Spleen (tissue), 11 donors: ENCODE results near the gene MPZL2. TPM values are rescaled to one million over a fixed set of nuclear protein-coding genes. Genes with fewer than 3 reads are reported as not detected.

Source experiments
- DNase-seq: peaks from one replicate; pipeline ENCODE4 v3.0.0-alpha.2; 2020
- H3K27ac ChIP-seq, 8 donors: fragments of 200-600 bp; sonication (generic) in 7 of 8; 1 replicate in 4 of 8; 2 replicates in 4 of 8; pipeline versions ENCODE4 v1.5.0 to v1.8.0; 2016 to 2021; ENCODE audit warnings: inconsistent platforms in 4 of 8, mild to moderate bottlenecking in 4 of 8, moderate library complexity in 1 of 8
- H3K27me3 ChIP-seq, 7 donors: fragments of 200-600 bp; sonication (generic) in 6 of 7; replicated peaks in 1 of 7; 1 replicate in 4 of 7; 2 replicates in 3 of 7; pipeline versions ENCODE4 v1.5.0 to v1.8.0; 2016 to 2021; ENCODE audit warnings: inconsistent platforms in 3 of 7, mild to moderate bottlenecking in 1 of 7
- H3K36me3 ChIP-seq, 6 donors: fragments of 200-600 bp; sonication (generic) in 5 of 6; 1 replicate in 4 of 6; 2 replicates in 2 of 6; pipeline versions ENCODE4 v1.5.0 to v1.8.0; 2016 to 2021; ENCODE audit warnings: inconsistent platforms in 2 of 6
- H3K4me1 ChIP-seq, 6 donors: fragments of 200-600 bp; sonication (generic) in 5 of 6; 1 replicate in 3 of 6; 2 replicates in 3 of 6; pipeline versions ENCODE4 v1.5.0 to v1.8.0; 2016 to 2021; ENCODE audit warnings: inconsistent platforms in 3 of 6
- H3K4me3 ChIP-seq, 8 donors: fragments of 200-600 bp; sonication (generic) in 7 of 8; 1 replicate in 4 of 8; 2 replicates in 4 of 8; pipeline versions ENCODE4 v1.5.0 to v1.8.0; 2016 to 2021; ENCODE audit warnings: inconsistent platforms in 4 of 8, mild to moderate bottlenecking in 4 of 8, moderate library complexity in 2 of 8
- H3K9me3 ChIP-seq, 8 donors: fragments of 200-600 bp; sonication (generic) in 7 of 8; 1 replicate in 4 of 8; 2 replicates in 4 of 8; pipeline versions ENCODE4 v1.5.0 to v1.8.0; 2016 to 2021; ENCODE audit warnings: inconsistent platforms in 4 of 8
- POLR2A ChIP-seq, 3 donors: fragments of 450-650 bp; IDR thresholded peaks; one replicate each; pipeline ENCODE4 v1.5.1; 2017; ENCODE audit warnings: antibody characterized with exemption in 3 of 3, mild to moderate bottlenecking in 1 of 3
- POLR2AphosphoS5 ChIP-seq, 3 donors: sonication (generic); formaldehyde crosslinking; IDR thresholded peaks; one replicate each; pipeline ENCODE4 v1.5.1; 2017; ENCODE audit warnings: antibody characterized with exemption in 3 of 3
- WGBS, 5 donors: extraction: QIAGEN DNeasy Blood & Tissue Kit in 3 of 5; methylation state at CpG; one replicate each; pipeline versions ENCODE4 v1.1.5 to v1.1.7; 2013 to 2018; 5-methylcytosine and 5-hydroxymethylcytosine counted together
- intact Hi-C: fragments of 100-400 bp; cut with DNase I; formaldehyde crosslinking; loops from one replicate; pipeline ENCODE4 v1.15.0; 2023; ENCODE audit warnings: low total_unique reads
- polyA plus RNA-seq, 3 donors: library from polyadenylated mRNA; stranded (reverse); fragments of 200-250 nt; gene quantifications; one replicate each; pipeline ENCODE4 v1.2.1, GENCODE V29; 2013
- total RNA-seq, 7 donors: library from RNA; depleted of rRNA in 3 of 7; stranded (reverse); fragments of >200 nt in 3 of 7; fragmentation: NEBNext Ultra II Directional in 4 of 7; extraction: Animal tissue kit (Norgen Biotek cat#: 25700) in 4 of 7; gene quantifications; one replicate each; pipeline versions ENCODE4 v1.1.0 to v1.2.1, GENCODE V29; 2016 to 2021
- TF ChIP-seq, protein P1 (sequence below), 11 experiments: fragments of 200-600 bp in 7 of 11; fragments of 450-650 bp in 4 of 11; sonication (generic) in 4 of 11; IDR thresholded peaks in 8 of 11; conservative IDR thresholded peaks in 3 of 11; 1 replicate in 7 of 11; 2 replicates in 4 of 11; pipeline versions ENCODE4 v1.4.0 to v1.8.0; 2016 to 2021; ENCODE audit warnings: antibody characterized with exemption in 11 of 11, inconsistent platforms in 4 of 11, mild to moderate bottlenecking in 1 of 11
- donor health status: healthy with polysubstance abuse.
- donor health status: DM: no; HTN: no; CAD: no; lungs with moderate emphysema.
- donor health status: DM: no; HTN: no; CAD: no.
- donor health status: Bipolar disorder and iron deficiency.
- donor health status: healthy.
- donor health status: DM: no; HTN: no; CAD: no.
- donor health status: DM: yes; HTN: yes; CAD: no.

MPZL2 gene
- total and polyA plus RNA-seq, 10 donors = 1.6 to 18.4 (median 8.7) TPM

GRCh38 chr11:118263112-118263511, 985 bp downstream of the MPZL2 start:
- Histone ChIP-seq H3K4me1 (peaks cover 0 to 40% (median 21%) of the 10 kb centered on the region in 6 donors), H3K4me3 (peak overlapping the region in 3 of 8 donors; percentile 32 to 59 (median 35)), H3K27ac (no peak overlapping the region), H3K36me3 (no peaks in the 10 kb centered on the region), H3K9me3 (peaks cover 0 to 7% (median 0%) of the 10 kb centered on the region in 8 donors), H3K27me3 (peaks cover 0 to 36% (median 0%) of the 10 kb centered on the region in 7 donors)
- TF ChIP-seq POLR2A (IDR thresholded peaks at IDR 0.05) (no peak), POLR2AphosphoS5 (IDR thresholded peaks at IDR 0.05) (no peak)
- TF ChIP-seq, protein P1, sequence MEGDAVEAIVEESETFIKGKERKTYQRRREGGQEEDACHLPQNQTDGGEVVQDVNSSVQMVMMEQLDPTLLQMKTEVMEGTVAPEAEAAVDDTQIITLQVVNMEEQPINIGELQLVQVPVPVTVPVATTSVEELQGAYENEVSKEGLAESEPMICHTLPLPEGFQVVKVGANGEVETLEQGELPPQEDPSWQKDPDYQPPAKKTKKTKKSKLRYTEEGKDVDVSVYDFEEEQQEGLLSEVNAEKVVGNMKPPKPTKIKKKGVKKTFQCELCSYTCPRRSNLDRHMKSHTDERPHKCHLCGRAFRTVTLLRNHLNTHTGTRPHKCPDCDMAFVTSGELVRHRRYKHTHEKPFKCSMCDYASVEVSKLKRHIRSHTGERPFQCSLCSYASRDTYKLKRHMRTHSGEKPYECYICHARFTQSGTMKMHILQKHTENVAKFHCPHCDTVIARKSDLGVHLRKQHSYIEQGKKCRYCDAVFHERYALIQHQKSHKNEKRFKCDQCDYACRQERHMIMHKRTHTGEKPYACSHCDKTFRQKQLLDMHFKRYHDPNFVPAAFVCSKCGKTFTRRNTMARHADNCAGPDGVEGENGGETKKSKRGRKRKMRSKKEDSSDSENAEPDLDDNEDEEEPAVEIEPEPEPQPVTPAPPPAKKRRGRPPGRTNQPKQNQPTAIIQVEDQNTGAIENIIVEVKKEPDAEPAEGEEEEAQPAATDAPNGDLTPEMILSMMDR (IDR thresholded peaks at IDR 0.05 in 8 of 11, conservative IDR thresholded peaks at IDR 0.05 in 3 of 11) = no peak
- 65 to 74% (median 70%) methylated on average over 4 of the region's 4 CpGs for WGBS, 5 donors
- DNase-seq = no peak
- intact Hi-C loops = no loop called here

- Histone ChIP-seq H3K27ac (no peak overlapping the region), H3K4me3 (no peak overlapping the region), H3K36me3 (no peaks in the 10 kb centered on the region), H3K9me3 (peaks cover 0 to 7% (median 0%) of the 10 kb centered on the region in 8 donors), H3K27me3 (peaks cover 0 to 36% (median 0%) of the 10 kb centered on the region in 7 donors), H3K4me1 (peaks cover 0 to 31% (median 17%) of the 10 kb centered on the region in 6 donors)
- DNase-seq = no peak
- TF ChIP-seq, protein P1 (IDR thresholded peaks at IDR 0.05 in 8 of 11, conservative IDR thresholded peaks at IDR 0.05 in 3 of 11) = no peak
- TF ChIP-seq POLR2A (IDR thresholded peaks at IDR 0.05) (no peak), POLR2AphosphoS5 (IDR thresholded peaks at IDR 0.05) (no peak)
- 79 to 85% (median 83%) methylated on average over 3 of the region's 3 CpGs for WGBS, 5 donors
- intact Hi-C loops = no loop called here
These were observed 3.7 kb downstream of the MPZL2 start for GRCh38 chr11:118260353-118260752.

DNA sequence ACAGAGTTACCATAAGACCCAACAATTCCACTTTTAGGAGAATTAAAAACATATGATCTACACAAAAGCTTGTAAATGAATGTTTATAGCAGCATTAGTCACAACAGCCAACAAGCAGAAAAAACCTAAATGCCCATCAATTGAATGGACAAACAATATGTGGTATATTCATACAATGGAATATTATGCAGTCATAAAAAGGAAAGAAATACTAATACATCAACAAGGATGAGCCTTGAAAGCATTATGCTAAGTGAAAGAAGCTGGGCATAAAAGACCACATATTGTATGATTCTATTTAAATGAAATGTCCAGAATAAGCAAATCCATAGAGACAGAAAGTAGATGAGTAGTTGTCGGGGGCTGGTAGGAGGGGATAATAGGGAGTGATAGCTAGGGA, 5.0 kb downstream of the MPZL2 start:
- H3K4me1 ChIP-seq = peaks cover 0 to 20% (median 13%) of the 10 kb centered on the region in 6 donors
- H3K4me3 ChIP-seq = no peak overlapping the region
- no peak overlapping the region for H3K27ac ChIP-seq
- intact Hi-C loops = no loop called here
- peaks cover 0 to 28% (median 0%) of the 10 kb centered on the region in 7 donors for H3K27me3 ChIP-seq
- no peaks in the 10 kb centered on the region for H3K36me3 ChIP-seq
- peaks cover 0 to 7% (median 0%) of the 10 kb centered on the region in 8 donors for H3K9me3 ChIP-seq
- 96 to 100% (median 98%) methylated on average over 1 of the region's 1 CpG for WGBS, 5 donors
- TF ChIP-seq, protein P1 (IDR thresholded peaks at IDR 0.05 in 8 of 11, conservative IDR thresholded peaks at IDR 0.05 in 3 of 11) = no peak
- TF ChIP-seq POLR2A (IDR thresholded peaks at IDR 0.05) = no peak
- no peak for TF ChIP-seq POLR2AphosphoS5 (IDR thresholded peaks at IDR 0.05)
- no peak for DNase-seq

DNA sequence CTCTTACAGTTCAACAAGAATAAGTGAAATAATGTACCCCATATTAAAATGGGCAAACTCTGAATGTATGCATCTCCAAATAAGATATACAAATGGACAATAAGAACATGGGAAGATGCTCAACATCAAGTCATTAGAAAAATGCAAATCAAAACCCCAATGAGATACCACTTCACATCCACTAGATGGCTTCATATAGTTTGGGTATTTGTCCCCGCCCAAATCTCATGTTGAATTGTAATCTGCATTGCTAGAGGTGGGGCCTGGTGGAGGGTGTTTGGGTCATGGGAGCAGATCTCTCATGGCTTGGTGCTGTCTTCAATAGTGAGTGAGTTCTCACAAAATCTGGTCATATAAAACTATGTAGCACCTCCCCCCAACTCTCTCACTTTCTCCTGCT, 5.7 kb downstream of the MPZL2 start:
- Histone ChIP-seq H3K36me3 (no peaks in the 10 kb centered on the region), H3K4me1 (peaks cover 0 to 13% (median 8%) of the 10 kb centered on the region in 6 donors), H3K27me3 (peaks cover 0 to 21% (median 0%) of the 10 kb centered on the region in 7 donors), H3K9me3 (peaks cover 0 to 7% (median 0%) of the 10 kb centered on the region in 8 donors), H3K4me3 (no peak overlapping the region), H3K27ac (no peak overlapping the region)
- 0 to 90% (median 0%) methylated on average over 1 of the region's 1 CpG for WGBS, 5 donors
- DNase-seq = no peak
- no peak for TF ChIP-seq POLR2AphosphoS5 (IDR thresholded peaks at IDR 0.05)
- TF ChIP-seq, protein P1 (IDR thresholded peaks at IDR 0.05 in 8 of 11, conservative IDR thresholded peaks at IDR 0.05 in 3 of 11) = peak in 1 of 11 experiments; percentile 12
- intact Hi-C loops = no loop called here
